Parathyroid adenoma (tissue), 2 donors: Measurements from ENCODE around the gene POFUT2.

Source experiments
- H2AFZ ChIP-seq: fragments of 300-600 bp; sonication (generic); one replicate; pipeline ENCODE4 v1.7.0; 2017; ENCODE audit warnings: antibody characterized with exemption, mild to moderate bottlenecking
- H3K27ac ChIP-seq: fragments of 300-600 bp; sonication (generic); one replicate; pipeline ENCODE4 v1.7.0; 2017
- H3K27me3 ChIP-seq: fragments of 300-600 bp; sonication (generic); one replicate; pipeline ENCODE4 v1.7.0; 2017; ENCODE audit warnings: low read length; ENCODE audit not compliant: control insufficient read depth, insufficient read depth
- H3K36me3 ChIP-seq: fragments of 300-600 bp; sonication (generic); one replicate; pipeline ENCODE4 v1.7.0; 2017; ENCODE audit warnings: low read length; ENCODE audit not compliant: control insufficient read depth, insufficient read depth
- H3K4me1 ChIP-seq: fragments of 300-600 bp; sonication (generic); one replicate; pipeline ENCODE4 v1.7.0; 2017; ENCODE audit warnings: control low read depth
- H3K4me2 ChIP-seq: fragments of 300-600 bp; sonication (generic); one replicate; pipeline ENCODE4 v1.7.0; 2017; ENCODE audit warnings: low read length
- H3K4me3 ChIP-seq: fragments of 300-600 bp; sonication (generic); one replicate; pipeline ENCODE4 v1.7.0; 2017; ENCODE audit warnings: low read depth, low read length
- H3K79me2 ChIP-seq: fragments of 300-600 bp; sonication (generic); one replicate; pipeline ENCODE4 v1.7.0; 2017; ENCODE audit warnings: control low read depth
- H3K9ac ChIP-seq: fragments of 300-600 bp; sonication (generic); one replicate; pipeline ENCODE4 v1.7.0; 2017; ENCODE audit warnings: mild to moderate bottlenecking
- H3K9me3 ChIP-seq: fragments of 300-600 bp; sonication (generic); one replicate; pipeline ENCODE4 v1.7.0; 2017; ENCODE audit warnings: low read length; ENCODE audit not compliant: control insufficient read depth
- CTCF ChIP-seq: fragments of 300-600 bp; sonication (generic); IDR thresholded peaks from one replicate; pipeline ENCODE4 v1.7.0; 2017; ENCODE audit warnings: antibody characterized with exemption, mild to moderate bottlenecking
- donor health status: primary hyperparathyroidism.

The POFUT2 gene

GRCh38 chr21:45256021-45256911, 31.4 kb downstream of the POFUT2 start:
- Histone ChIP-seq H3K79me2 (no peaks in the 10 kb centered on the region), H3K4me2 (no peak overlapping the region), H3K4me3 (no peak overlapping the region), H3K36me3 (no peaks in the 10 kb centered on the region), H3K9me3 (no peaks in the 10 kb centered on the region), H2AFZ (no peak overlapping the region), H3K27me3 (no peaks in the 10 kb centered on the region), H3K4me1 (no peaks in the 10 kb centered on the region), H3K9ac (no peak overlapping the region), H3K27ac (no peak overlapping the region)
- TF ChIP-seq CTCF = no peak

GRCh38 chr21:45255381-45256020, 32.2 kb downstream of the POFUT2 start:
- Histone ChIP-seq H3K4me3 (no peak overlapping the region), H3K36me3 (no peaks in the 10 kb centered on the region), H2AFZ (no peak overlapping the region), H3K27ac (no peak overlapping the region), H3K4me1 (no peaks in the 10 kb centered on the region), H3K79me2 (no peaks in the 10 kb centered on the region), H3K4me2 (no peak overlapping the region), H3K9me3 (no peaks in the 10 kb centered on the region), H3K27me3 (no peaks in the 10 kb centered on the region), H3K9ac (no peak overlapping the region)
- TF ChIP-seq CTCF = no peak

GRCh38 chr21:45254460-45254930, 33.2 kb downstream of the POFUT2 start:
- Histone ChIP-seq H3K79me2 (no peaks in the 10 kb centered on the region), H3K36me3 (no peaks in the 10 kb centered on the region), H3K9ac (no peak overlapping the region), H3K9me3 (no peaks in the 10 kb centered on the region), H3K4me3 (no peak overlapping the region), H3K27ac (no peak overlapping the region), H3K4me2 (no peak overlapping the region), H3K4me1 (no peaks in the 10 kb centered on the region), H3K27me3 (no peaks in the 10 kb centered on the region), H2AFZ (no peak overlapping the region)
- no peak for TF ChIP-seq CTCF

GRCh38 chr21:45253633-45254459, 33.8 kb downstream of the POFUT2 start:
- Histone ChIP-seq H3K27me3 (no peaks in the 10 kb centered on the region), H3K9me3 (no peaks in the 10 kb centered on the region), H3K36me3 (no peaks in the 10 kb centered on the region), H3K4me3 (no peak overlapping the region), H3K79me2 (no peaks in the 10 kb centered on the region), H3K9ac (no peak overlapping the region), H3K27ac (no peak overlapping the region), H3K4me2 (no peak overlapping the region), H2AFZ (no peak overlapping the region), H3K4me1 (no peaks in the 10 kb centered on the region)
- TF ChIP-seq CTCF = no peak
